Endothelial cell (in vitro differentiated cells): Measurements from ENCODE around the gene MRPL28. TPM values are rescaled to one million over a fixed set of nuclear protein-coding genes. Genes with fewer than 3 reads are reported as not detected.
A peak's percentile ranks its signal among the peaks of the same experiment; 100 is the strongest.

Experiments used
- DNase-seq: peaks from one replicate; pipeline ENCODE4 v3.0.0; 2021; ENCODE audit warnings: low spot score
- H3K27ac Mint-ChIP-seq: one replicate; pipeline ENCODE4 v1.8.0; 2021; ENCODE audit warnings: mixed read lengths, inconsistent platforms; ENCODE audit not compliant: unreplicated experiment
- H3K27me3 Mint-ChIP-seq: one replicate; pipeline ENCODE4 v1.8.0; 2021; ENCODE audit warnings: mild to moderate bottlenecking, moderate library complexity, mixed read lengths, inconsistent platforms; ENCODE audit not compliant: unreplicated experiment
- H3K36me3 Mint-ChIP-seq: one replicate; pipeline ENCODE4 v1.8.0; 2021; ENCODE audit warnings: mild to moderate bottlenecking, low read depth, mixed read lengths, inconsistent platforms; ENCODE audit not compliant: unreplicated experiment
- H3K4me1 Mint-ChIP-seq: one replicate; pipeline ENCODE4 v1.8.0; 2021; ENCODE audit warnings: mild to moderate bottlenecking, mixed read lengths, inconsistent platforms; ENCODE audit not compliant: unreplicated experiment
- H3K4me3 Mint-ChIP-seq: one replicate; pipeline ENCODE4 v1.8.0; 2021; ENCODE audit warnings: mild to moderate bottlenecking, mixed read lengths, inconsistent platforms; ENCODE audit not compliant: unreplicated experiment
- H3K9me3 Mint-ChIP-seq: one replicate; pipeline ENCODE4 v1.8.0; 2021; ENCODE audit warnings: mixed read lengths, inconsistent platforms; ENCODE audit not compliant: unreplicated experiment
- total RNA-seq: library from RNA; stranded (reverse); fragmentation: NEBNext Ultra II Directional; extraction: Animal tissue kit (Norgen Biotek cat#: 25700); gene quantifications from one replicate; pipeline ENCODE4 v1.2.1, GENCODE V29; 2021; ENCODE audit not compliant: unreplicated experiment
- TF ChIP-seq, protein P1 (sequence below): fragments of 200-600 bp; sonication (generic); IDR thresholded peaks from one replicate; pipeline ENCODE4 v1.5.0; 2021; ENCODE audit warnings: antibody characterized with exemption; ENCODE audit not compliant: unreplicated experiment

Gene MRPL28
- total RNA-seq, 1 donor from 2014 or later, result 70.8 TPM

- peaks cover 9% of the 10 kb centered on the region for H3K27me3 Mint-ChIP-seq
- H3K36me3 Mint-ChIP-seq, result peaks cover 4% of the 10 kb centered on the region
- TF ChIP-seq, protein P1, sequence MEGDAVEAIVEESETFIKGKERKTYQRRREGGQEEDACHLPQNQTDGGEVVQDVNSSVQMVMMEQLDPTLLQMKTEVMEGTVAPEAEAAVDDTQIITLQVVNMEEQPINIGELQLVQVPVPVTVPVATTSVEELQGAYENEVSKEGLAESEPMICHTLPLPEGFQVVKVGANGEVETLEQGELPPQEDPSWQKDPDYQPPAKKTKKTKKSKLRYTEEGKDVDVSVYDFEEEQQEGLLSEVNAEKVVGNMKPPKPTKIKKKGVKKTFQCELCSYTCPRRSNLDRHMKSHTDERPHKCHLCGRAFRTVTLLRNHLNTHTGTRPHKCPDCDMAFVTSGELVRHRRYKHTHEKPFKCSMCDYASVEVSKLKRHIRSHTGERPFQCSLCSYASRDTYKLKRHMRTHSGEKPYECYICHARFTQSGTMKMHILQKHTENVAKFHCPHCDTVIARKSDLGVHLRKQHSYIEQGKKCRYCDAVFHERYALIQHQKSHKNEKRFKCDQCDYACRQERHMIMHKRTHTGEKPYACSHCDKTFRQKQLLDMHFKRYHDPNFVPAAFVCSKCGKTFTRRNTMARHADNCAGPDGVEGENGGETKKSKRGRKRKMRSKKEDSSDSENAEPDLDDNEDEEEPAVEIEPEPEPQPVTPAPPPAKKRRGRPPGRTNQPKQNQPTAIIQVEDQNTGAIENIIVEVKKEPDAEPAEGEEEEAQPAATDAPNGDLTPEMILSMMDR, result no peak
- DNase-seq, result peak; percentile 56
- H3K4me1 Mint-ChIP-seq, result peaks cover 10% of the 10 kb centered on the region
- H3K27ac Mint-ChIP-seq, result peak within 1 kb of the TSS; percentile 80
- peak within 1 kb of the TSS; percentile 95 for H3K4me3 Mint-ChIP-seq
- no peaks in the 10 kb centered on the region for H3K9me3 Mint-ChIP-seq
These were observed 26.9 kb upstream of the MRPL28 start, which contains the start of gene NME4 for GRCh38 chr16:397135-397661. Gene NME4 (plus strand): TSS chr16:397199. CDS start chr16:397223, 24 bp downstream.

DNA sequence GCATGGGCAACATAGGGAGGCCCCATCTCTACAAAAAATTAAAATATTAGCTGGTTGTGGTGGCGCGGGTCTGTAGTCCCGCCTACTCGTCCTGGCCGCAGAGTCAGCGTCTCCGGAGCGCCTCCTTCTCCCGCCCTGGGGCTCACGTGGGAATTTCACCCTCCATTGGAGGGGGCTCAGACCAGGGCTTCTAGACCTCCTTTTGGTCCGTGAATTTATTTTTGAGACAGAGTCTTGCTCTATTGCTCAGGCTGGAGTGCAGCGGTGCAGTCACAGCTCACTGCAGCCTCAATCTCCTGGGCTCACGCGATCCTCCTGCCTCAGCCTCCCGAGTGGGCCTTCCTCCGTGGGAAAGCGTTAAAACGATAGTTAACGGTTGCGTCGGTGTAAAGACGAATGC is 26.3 kb upstream of the MRPL28 start:
- Mint-ChIP-seq H3K27me3 (peaks cover 11% of the 10 kb centered on the region), H3K27ac (peak overlapping the region; percentile 80), H3K4me3 (peak overlapping the region; percentile 95), H3K36me3 (peaks cover 4% of the 10 kb centered on the region), H3K4me1 (peaks cover 10% of the 10 kb centered on the region), H3K9me3 (no peaks in the 10 kb centered on the region)
- DNase-seq, result peak; percentile 55
- TF ChIP-seq, protein P1, result no peak

- peak overlapping the region; percentile 95 for H3K4me3 Mint-ChIP-seq
- H3K9me3 Mint-ChIP-seq, result no peaks in the 10 kb centered on the region
- H3K27ac Mint-ChIP-seq, result peak overlapping the region; percentile 25
- no peak for DNase-seq
- peaks cover 11% of the 10 kb centered on the region for H3K27me3 Mint-ChIP-seq
- H3K36me3 Mint-ChIP-seq, result peaks cover 4% of the 10 kb centered on the region
- peaks cover 10% of the 10 kb centered on the region for H3K4me1 Mint-ChIP-seq
- TF ChIP-seq, protein P1, result no peak
These were observed 25.9 kb upstream of the MRPL28 start for GRCh38 chr16:396199-396598.

DNA sequence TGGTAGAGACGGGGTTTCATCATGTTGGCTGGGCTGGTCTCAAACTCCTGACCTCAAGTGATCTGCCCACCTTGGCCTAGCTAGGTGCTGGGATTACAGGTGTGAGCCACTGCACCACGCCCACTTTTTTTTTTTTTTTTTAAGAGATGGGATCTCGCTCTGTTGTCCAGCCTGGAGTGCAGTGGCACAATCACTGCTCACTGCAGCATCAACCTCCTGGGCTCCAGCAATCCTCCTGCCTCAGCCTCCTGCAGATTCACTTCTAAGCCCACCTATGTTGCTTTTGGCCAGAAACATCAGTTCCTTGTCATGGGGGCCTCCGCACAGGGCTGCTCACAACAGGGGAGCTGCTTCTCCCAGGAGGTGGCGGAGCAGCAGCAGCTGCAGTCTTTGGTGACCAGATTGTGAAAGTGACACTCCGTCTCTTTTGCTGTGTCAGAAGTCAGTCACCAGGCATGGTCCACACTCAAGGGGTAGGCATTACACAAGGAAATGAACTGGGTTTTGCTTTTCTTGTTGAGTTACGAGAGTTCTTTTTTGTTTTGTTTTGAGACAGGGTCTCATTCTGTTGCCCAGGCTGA is 22.2 kb upstream of the MRPL28 start:
- TF ChIP-seq, protein P1, result no peak
- H3K9me3 Mint-ChIP-seq, result no peaks in the 10 kb centered on the region
- peaks cover 16% of the 10 kb centered on the region for H3K4me1 Mint-ChIP-seq

GRCh38 chr16:391885-392335 is 21.6 kb upstream of the MRPL28 start:
- DNase-seq, result peak; percentile 79
- H3K9me3 Mint-ChIP-seq, result no peaks in the 10 kb centered on the region
- no peak overlapping the region for H3K4me3 Mint-ChIP-seq
- TF ChIP-seq, protein P1, result peak; percentile 88
- H3K27me3 Mint-ChIP-seq, result peaks cover 11% of the 10 kb centered on the region
- H3K4me1 Mint-ChIP-seq, result peaks cover 16% of the 10 kb centered on the region
- H3K27ac Mint-ChIP-seq, result no peak overlapping the region
- no peaks in the 10 kb centered on the region for H3K36me3 Mint-ChIP-seq

More for the DNA sequence above, 22.2 kb upstream of the MRPL28 start:
- H3K27me3 Mint-ChIP-seq, result peaks cover 11% of the 10 kb centered on the region
- DNase-seq, result no peak
- no peak overlapping the region for H3K27ac Mint-ChIP-seq
- H3K36me3 Mint-ChIP-seq, result no peaks in the 10 kb centered on the region
- no peak overlapping the region for H3K4me3 Mint-ChIP-seq
